H1 (cell line): ENCODE data around the gene HES3. TPM values are rescaled to one million over a fixed set of nuclear protein-coding genes. Genes with fewer than 3 reads are reported as not detected.

Experiments used
- BACH1 ChIP-seq: IDR thresholded peaks from 2 replicates; pipeline ENCODE4 v1.6.1; 2012; ENCODE audit warnings: low read length, improper control_type of control experiment
- CHD1 ChIP-seq: IDR thresholded peaks from 2 replicates; pipeline ENCODE4 v1.6.1; 2012; ENCODE audit warnings: low read depth, low read length, improper control_type of control experiment
- EZH2 ChIP-seq: fragments of 200-600 bp; sonication (generic); IDR thresholded peaks from 2 replicates; pipeline ENCODE4 v1.7.1; 2012; ENCODE audit warnings: low read depth, mild to moderate bottlenecking, moderate library complexity, low read length, inconsistent platforms; ENCODE audit not compliant: severe bottlenecking
- FOSL1 ChIP-seq: IDR thresholded peaks from 2 replicates; pipeline ENCODE4 v1.6.1; 2011; ENCODE audit warnings: mild to moderate bottlenecking, low read depth, low read length, moderate library complexity; ENCODE audit not compliant: insufficient read depth
- GTF2F1 ChIP-seq: IDR thresholded peaks from 2 replicates; pipeline ENCODE4 v1.6.1; 2012; ENCODE audit warnings: low read depth, low read length, improper control_type of control experiment, borderline replicate concordance
- KDM1A ChIP-seq: fragments of 200-600, 300-600 bp; sonication (generic); IDR thresholded peaks from 2 replicates; pipeline ENCODE4 v1.7.1; 2016; ENCODE audit warnings: mild to moderate bottlenecking, low read length, borderline replicate concordance
- NRF1 ChIP-seq: IDR thresholded peaks from 2 replicates; pipeline ENCODE4 v1.6.1; 2011; ENCODE audit warnings: mild to moderate bottlenecking, low read depth, low read length, improper control_type of control experiment
- RFX5 ChIP-seq: IDR thresholded peaks from 2 replicates; pipeline ENCODE4 v1.6.1; 2011; ENCODE audit warnings: low read depth, low read length, improper control_type of control experiment, borderline replicate concordance
- RNF2 ChIP-seq: fragments of 200-900, 300-1000 bp; sonication (generic); IDR thresholded peaks from 2 replicates; pipeline ENCODE4 v1.7.1; 2016; ENCODE audit warnings: borderline replicate concordance, low read depth, mild to moderate bottlenecking, antibody characterized with exemption, low read length; ENCODE audit not compliant: poor library complexity, severe bottlenecking; ENCODE audit errors: missing control alignments
- RXRA ChIP-seq: IDR thresholded peaks from 2 replicates; pipeline ENCODE4 v1.6.1; 2011; ENCODE audit warnings: low read depth, mild to moderate bottlenecking, low read length, moderate library complexity; ENCODE audit not compliant: insufficient read depth
- SIN3A ChIP-seq, 2 experiments: IDR thresholded peaks in 1 of 2; conservative IDR thresholded peaks in 1 of 2; 2 replicates each; pipeline ENCODE4 v1.6.1; 2011 to 2012; ENCODE audit warnings: low read length in 2 of 2, improper control_type of control experiment in 1 of 2, low read depth in 1 of 2, mild to moderate bottlenecking in 1 of 2
- SUZ12 ChIP-seq: fragments of 200-600 bp; sonication (generic); IDR thresholded peaks from 2 replicates; pipeline ENCODE4 v1.6.1; 2012; ENCODE audit warnings: mild to moderate bottlenecking, inconsistent platforms, low read length, moderate library complexity, mixed read lengths
- TBP ChIP-seq: IDR thresholded peaks from 2 replicates; pipeline ENCODE4 v1.6.1; 2011; ENCODE audit warnings: low read depth, low read length, improper control_type of control experiment
- TEAD4 ChIP-seq: IDR thresholded peaks from 2 replicates; pipeline ENCODE4 v1.6.1; 2012; ENCODE audit warnings: low read depth, low read length, inconsistent platforms, mixed read lengths
- polyA plus RNA-seq, 7 experiments: library from polyadenylated mRNA; depleted of rRNA in 3 of 7; stranded (reverse) in 5 of 7; unstranded in 2 of 7; fragments of >200 nt in 5 of 7; fragments of 200-250 nt in 2 of 7; gene quantifications; 1 replicate in 5 of 7; 2 replicates in 1 of 7; 4 replicates in 1 of 7; pipeline versions ENCODE4 v1.2.1 to v1.2.3, GENCODE V29; 2011 to 2013; ENCODE audit warnings: missing spikeins in 2 of 7, mixed read lengths in 2 of 7
- total RNA-seq: library from RNA; stranded (reverse); fragmentation: NEBNext Ultra II Directional; extraction: Animal tissue kit (Norgen Biotek cat#: 25700); gene quantifications from 2 replicates; pipeline ENCODE4 v1.2.1, GENCODE V29; 2021

The HES3 gene
- total and polyA plus RNA-seq, 2 of the 8 experiments (the other 6 are each of a cell fraction or from before 2014, with no cell fraction given) = 38.8 to 54.3 TPM

DNA sequence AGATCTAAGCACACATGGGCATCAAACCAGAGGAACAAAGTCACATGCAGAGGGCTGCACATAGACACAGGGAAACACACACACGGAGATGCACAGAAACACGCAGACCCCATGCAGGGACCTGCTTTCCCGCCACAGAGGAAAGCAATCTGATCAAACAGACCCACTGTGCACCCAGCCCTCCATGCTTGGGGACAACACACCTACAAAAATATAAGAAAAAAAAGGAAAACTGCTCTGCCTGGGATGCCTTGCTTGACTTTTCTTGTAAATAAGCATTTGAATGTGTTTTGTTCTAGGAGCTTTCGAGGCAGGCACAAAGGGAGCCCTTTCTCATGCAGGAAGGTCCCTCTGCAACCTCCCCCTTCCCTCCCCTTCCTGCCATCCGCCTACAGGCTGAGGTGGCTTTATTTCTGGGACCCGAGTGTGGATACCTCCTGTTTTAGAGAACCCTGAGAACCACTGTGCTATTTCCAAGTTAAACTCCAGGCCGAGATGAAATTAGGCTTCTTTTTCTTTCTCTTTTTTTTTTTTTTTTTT is 4.7 kb upstream of the HES3 start (continued):
- TF ChIP-seq FOSL1 (no peak), TEAD4 (no peak), CHD1 (no peak), SIN3A (conservative IDR thresholded peaks at IDR 0.05 in 1 of 2, IDR thresholded peaks at IDR 0.05 in 1 of 2; ENCODE audit: low read depth in 1 of 2, low read length in 2 of 2) (peak in 1 of 2 experiments; percentile 56; a peak in 1 of 4 replicates), SUZ12 (no peak), RFX5 (no peak), GTF2F1 (no peak), TBP (peak; percentile 52; the same call in 1 of the 2 replicates), EZH2 (no peak), RXRA (no peak), BACH1 (no peak), RNF2 (no peak), KDM1A (no peak), NRF1 (no peak)
